Fibroblast of lung (primary cell): ENCODE measurements around the gene SMAD5. TPM values are rescaled to one million over a fixed set of nuclear protein-coding genes. Genes with fewer than 3 reads are reported as not detected.

ENCODE experiments used
- DNase-seq, 2 donors: peaks; one replicate each; pipeline versions ENCODE4 v3.0.0 to v3.0.0-alpha.2; 2010; ENCODE audit warnings: low read depth in 2 of 2
- H2AFZ ChIP-seq: 2 replicates; pipeline ENCODE4 v1.5.1; 2012; ENCODE audit warnings: low read length, control low read depth, inconsistent platforms
- H3K27ac ChIP-seq: 2 replicates; pipeline ENCODE4 v1.5.1; 2011; ENCODE audit warnings: low read length, control low read depth; ENCODE audit not compliant: insufficient read depth
- H3K27me3 ChIP-seq: 2 replicates; pipeline ENCODE4 v1.5.1; 2011; ENCODE audit warnings: mild to moderate bottlenecking, low read length; ENCODE audit not compliant: control insufficient read depth, insufficient read depth
- H3K36me3 ChIP-seq: 2 replicates; pipeline ENCODE4 v1.5.1; 2011; ENCODE audit warnings: low read length; ENCODE audit not compliant: control insufficient read depth, insufficient read depth
- H3K4me1 ChIP-seq: 2 replicates; pipeline ENCODE4 v1.5.1; 2011; ENCODE audit warnings: low read length; ENCODE audit not compliant: control insufficient read depth, insufficient read depth; ENCODE audit errors: extremely low read depth
- H3K4me2 ChIP-seq: 2 replicates; pipeline ENCODE4 v1.5.1; 2011; ENCODE audit warnings: low read length, control low read depth; ENCODE audit not compliant: insufficient read depth; ENCODE audit errors: extremely low read depth
- H3K4me3 ChIP-seq, 4 experiments: fragments of 200-600 bp in 1 of 4; sonication (generic) in 1 of 4; replicated peaks in 1 of 4; 2 replicates each; pipeline ENCODE4 v1.5.1; 2011 to 2016; ENCODE audit warnings: low read length in 4 of 4, low read depth in 3 of 4, mild to moderate bottlenecking in 3 of 4, control low read depth in 2 of 4, inconsistent platforms in 1 of 4, mixed read lengths in 1 of 4; ENCODE audit not compliant: insufficient read depth in 1 of 4; ENCODE audit errors: control extremely low read depth in 1 of 4
- H3K79me2 ChIP-seq: 2 replicates; pipeline ENCODE4 v1.5.1; 2012; ENCODE audit warnings: mild to moderate bottlenecking, low read length, inconsistent platforms; ENCODE audit not compliant: control insufficient read depth, insufficient read depth
- H3K9ac ChIP-seq: 2 replicates; pipeline ENCODE4 v1.5.1; 2011; ENCODE audit warnings: mild to moderate bottlenecking, low read length, control low read depth; ENCODE audit not compliant: insufficient read depth
- H3K9me3 ChIP-seq: 2 replicates; pipeline ENCODE4 v1.5.1; 2012; ENCODE audit warnings: low read depth, low read length; ENCODE audit not compliant: control insufficient read depth, insufficient read depth
- H4K20me1 ChIP-seq: 2 replicates; pipeline ENCODE4 v1.5.1; 2011; ENCODE audit warnings: low read length; ENCODE audit not compliant: control insufficient read depth, insufficient read depth; ENCODE audit errors: extremely low read depth
- EZH2 ChIP-seq: IDR thresholded peaks from 2 replicates; pipeline ENCODE4 v1.5.1; 2012; ENCODE audit warnings: low read length, control low read depth, mild to moderate bottlenecking; ENCODE audit errors: missing control alignments
- polyA plus RNA-seq, 2 donors: library from polyadenylated mRNA; depleted of rRNA in 1 of 2; stranded (reverse) in 1 of 2; unstranded in 1 of 2; fragments of >200 nt; gene quantifications; 2 replicates each; pipeline ENCODE4 v1.2.1, GENCODE V29; 2011 to 2012; ENCODE audit warnings: missing spikeins in 1 of 2
- total RNA-seq: library from RNA; depleted of rRNA; stranded (reverse); fragments of >200 nt; gene quantifications from 2 replicates; pipeline ENCODE4 v1.2.1, GENCODE V29; 2014
- TF ChIP-seq, protein P1 (sequence below), 2 donors: IDR thresholded peaks in 1 of 2; conservative IDR thresholded peaks in 1 of 2; 1 replicate in 1 of 2; 2 replicates in 1 of 2; pipeline ENCODE4 v1.5.1; 2011 to 2012; ENCODE audit warnings: low read length in 2 of 2, control low read depth in 1 of 2, inconsistent platforms in 1 of 2, low read depth in 1 of 2, mild to moderate bottlenecking in 1 of 2

The SMAD5 gene
- total and polyA plus RNA-seq, 2 donors (not counting 1 experiment from before 2014, with no cell fraction given), result 44.3 to 128 TPM

DNA sequence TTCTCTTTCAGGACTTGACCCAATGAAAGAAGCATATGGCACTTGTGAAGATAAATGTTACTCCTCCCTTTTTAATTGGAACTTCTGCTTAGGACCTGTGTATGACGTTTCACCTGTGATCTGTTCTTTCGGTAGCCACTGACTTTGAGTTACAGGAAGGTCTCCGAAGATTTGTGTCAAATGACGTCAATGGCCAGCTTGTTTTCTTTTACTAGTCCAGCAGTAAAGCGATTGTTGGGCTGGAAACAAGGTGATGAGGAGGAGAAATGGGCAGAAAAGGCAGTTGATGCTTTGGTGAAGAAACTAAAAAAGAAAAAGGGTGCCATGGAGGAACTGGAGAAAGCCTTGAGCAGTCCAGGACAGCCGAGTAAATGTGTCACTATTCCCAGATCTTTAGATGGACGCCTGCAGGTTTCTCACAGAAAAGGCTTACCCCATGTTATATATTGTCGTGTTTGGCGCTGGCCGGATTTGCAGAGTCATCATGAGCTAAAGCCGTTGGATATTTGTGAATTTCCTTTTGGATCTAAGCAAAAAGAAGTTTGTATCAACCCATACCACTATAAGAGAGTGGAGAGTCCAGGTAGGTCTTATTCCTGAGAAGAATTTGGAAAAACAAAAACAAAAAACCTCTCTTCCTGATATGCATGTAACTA, 21.1 kb downstream of the SMAD5 start:
- Histone ChIP-seq H2AFZ (no peak overlapping the region), H4K20me1 (peaks cover 2% of the 10 kb centered on the region), H3K9me3 (no peaks in the 10 kb centered on the region), H3K4me1 (no peaks in the 10 kb centered on the region), H3K4me3 (no peak overlapping the region), H3K27ac (no peak overlapping the region), H3K27me3 (no peaks in the 10 kb centered on the region), H3K79me2 (peaks cover 71% of the 10 kb centered on the region), H3K36me3 (peaks cover 7% of the 10 kb centered on the region), H3K9ac (no peak overlapping the region), H3K4me2 (no peak overlapping the region)
- TF ChIP-seq, protein P1, sequence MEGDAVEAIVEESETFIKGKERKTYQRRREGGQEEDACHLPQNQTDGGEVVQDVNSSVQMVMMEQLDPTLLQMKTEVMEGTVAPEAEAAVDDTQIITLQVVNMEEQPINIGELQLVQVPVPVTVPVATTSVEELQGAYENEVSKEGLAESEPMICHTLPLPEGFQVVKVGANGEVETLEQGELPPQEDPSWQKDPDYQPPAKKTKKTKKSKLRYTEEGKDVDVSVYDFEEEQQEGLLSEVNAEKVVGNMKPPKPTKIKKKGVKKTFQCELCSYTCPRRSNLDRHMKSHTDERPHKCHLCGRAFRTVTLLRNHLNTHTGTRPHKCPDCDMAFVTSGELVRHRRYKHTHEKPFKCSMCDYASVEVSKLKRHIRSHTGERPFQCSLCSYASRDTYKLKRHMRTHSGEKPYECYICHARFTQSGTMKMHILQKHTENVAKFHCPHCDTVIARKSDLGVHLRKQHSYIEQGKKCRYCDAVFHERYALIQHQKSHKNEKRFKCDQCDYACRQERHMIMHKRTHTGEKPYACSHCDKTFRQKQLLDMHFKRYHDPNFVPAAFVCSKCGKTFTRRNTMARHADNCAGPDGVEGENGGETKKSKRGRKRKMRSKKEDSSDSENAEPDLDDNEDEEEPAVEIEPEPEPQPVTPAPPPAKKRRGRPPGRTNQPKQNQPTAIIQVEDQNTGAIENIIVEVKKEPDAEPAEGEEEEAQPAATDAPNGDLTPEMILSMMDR (conservative IDR thresholded peaks at IDR 0.05 in 1 of 2, IDR thresholded peaks at IDR 0.05 in 1 of 2; ENCODE audit: low read depth in 1 of 2, low read length in 2 of 2), result no peak
- TF ChIP-seq EZH2, result no peak
- DNase-seq, result no peak

DNA sequence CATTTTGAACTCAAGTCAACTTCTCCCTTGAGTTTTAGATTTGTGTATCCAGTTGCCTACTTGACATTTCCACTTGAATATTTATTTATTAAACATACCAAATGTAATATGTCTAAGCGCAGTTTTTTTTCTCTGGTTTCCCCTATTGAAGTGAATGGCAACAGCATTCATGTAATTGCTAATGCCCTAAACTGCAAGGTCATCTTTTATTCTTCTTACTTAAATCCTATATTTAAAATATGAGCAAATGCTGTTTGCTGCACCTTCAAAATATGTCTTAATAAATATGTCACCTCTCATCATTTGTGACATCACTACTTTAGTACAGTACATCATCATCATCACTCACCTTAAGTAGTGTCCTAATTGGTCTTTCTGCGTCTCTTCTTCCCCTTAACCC, 22.4 kb downstream of the SMAD5 start:
- Histone ChIP-seq H3K4me1 (peaks cover 3% of the 10 kb centered on the region), H3K27ac (no peak overlapping the region), H3K4me2 (no peak overlapping the region), H3K27me3 (no peaks in the 10 kb centered on the region), H3K9ac (no peak overlapping the region), H3K4me3 (no peak overlapping the region), H3K36me3 (peaks cover 7% of the 10 kb centered on the region), H3K79me2 (peaks cover 60% of the 10 kb centered on the region), H2AFZ (no peak overlapping the region), H4K20me1 (peaks cover 2% of the 10 kb centered on the region), H3K9me3 (no peaks in the 10 kb centered on the region)
- TF ChIP-seq EZH2, result no peak
- TF ChIP-seq, protein P1 (conservative IDR thresholded peaks at IDR 0.05 in 1 of 2, IDR thresholded peaks at IDR 0.05 in 1 of 2; ENCODE audit: low read depth in 1 of 2, low read length in 2 of 2), result no peak
- DNase-seq, result no peak

DNA sequence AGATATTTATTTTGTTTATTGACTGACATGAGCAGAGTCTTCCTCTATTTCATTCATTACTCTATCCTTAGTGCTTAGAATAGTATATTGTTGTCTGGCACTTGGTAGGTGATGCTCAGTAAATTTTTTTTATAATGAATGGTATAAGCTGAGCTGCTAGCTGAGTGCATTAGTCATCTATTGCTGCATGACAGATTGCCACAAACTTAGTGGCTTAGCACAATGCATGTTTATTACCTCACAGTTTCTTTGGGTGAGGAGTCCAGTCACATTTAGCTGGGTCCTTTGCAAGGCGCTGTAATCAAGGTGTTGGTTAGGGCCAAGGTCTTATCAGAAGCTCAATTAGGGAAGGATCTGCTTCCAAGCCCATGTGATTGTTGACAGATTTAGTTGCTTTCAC, 23.1 kb downstream of the SMAD5 start:
- Histone ChIP-seq H3K79me2 (peaks cover 57% of the 10 kb centered on the region), H4K20me1 (peaks cover 2% of the 10 kb centered on the region), H3K27me3 (no peaks in the 10 kb centered on the region), H3K4me2 (no peak overlapping the region), H3K9ac (no peak overlapping the region), H3K4me3 (no peak overlapping the region), H2AFZ (no peak overlapping the region), H3K4me1 (peaks cover 3% of the 10 kb centered on the region), H3K36me3 (peaks cover 7% of the 10 kb centered on the region), H3K9me3 (no peaks in the 10 kb centered on the region), H3K27ac (no peak overlapping the region)
- TF ChIP-seq, protein P1 (conservative IDR thresholded peaks at IDR 0.05 in 1 of 2, IDR thresholded peaks at IDR 0.05 in 1 of 2; ENCODE audit: low read depth in 1 of 2, low read length in 2 of 2), result no peak
- no peak for TF ChIP-seq EZH2
- DNase-seq, result peak in 1 of 2 donors; percentile 41
